ENCODE results near the gene TOX4. TPM values are rescaled to one million over a fixed set of nuclear protein-coding genes. Genes with fewer than 3 reads are reported as not detected.

TOX4 gene
- total and polyA plus RNA-seq, 2 donors (not counting 1 experiment from before 2014, with no cell fraction given): 33.6 to 74.1 TPM

DNA sequence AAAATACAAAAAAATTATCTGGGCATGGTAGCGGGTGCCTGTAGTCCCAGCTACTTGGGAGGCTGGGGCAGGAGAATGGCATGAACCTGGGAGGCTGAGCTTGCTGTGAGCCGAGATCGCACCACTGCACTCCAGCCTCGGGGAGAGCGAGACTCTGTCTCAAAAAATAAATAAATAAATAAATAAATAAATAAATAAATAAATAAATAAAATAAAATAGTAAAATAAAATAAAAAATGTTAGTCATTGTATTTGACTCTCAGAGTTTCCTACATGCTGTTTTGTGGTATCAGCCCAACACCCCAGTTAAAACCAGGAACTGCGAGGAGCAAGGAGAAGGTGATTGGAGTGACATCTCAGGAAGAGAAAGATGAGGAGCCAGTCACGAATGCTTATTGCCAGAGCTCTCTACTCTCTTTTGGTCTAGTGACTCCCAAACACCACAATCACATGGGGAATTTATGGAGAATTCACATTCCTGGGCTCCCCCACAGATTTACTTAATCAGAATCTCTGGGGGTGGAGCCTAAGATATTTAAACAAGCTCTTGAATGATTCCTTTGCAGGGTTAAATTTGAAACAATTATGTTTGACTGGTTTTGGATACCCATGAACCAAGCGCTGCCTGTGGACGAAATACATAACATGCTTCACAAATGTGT, 64.5 kb downstream of the TOX4 start:
- no peak overlapping the region for H3K9ac ChIP-seq (ENCODE audit: low read length)
- TF ChIP-seq, protein P1, sequence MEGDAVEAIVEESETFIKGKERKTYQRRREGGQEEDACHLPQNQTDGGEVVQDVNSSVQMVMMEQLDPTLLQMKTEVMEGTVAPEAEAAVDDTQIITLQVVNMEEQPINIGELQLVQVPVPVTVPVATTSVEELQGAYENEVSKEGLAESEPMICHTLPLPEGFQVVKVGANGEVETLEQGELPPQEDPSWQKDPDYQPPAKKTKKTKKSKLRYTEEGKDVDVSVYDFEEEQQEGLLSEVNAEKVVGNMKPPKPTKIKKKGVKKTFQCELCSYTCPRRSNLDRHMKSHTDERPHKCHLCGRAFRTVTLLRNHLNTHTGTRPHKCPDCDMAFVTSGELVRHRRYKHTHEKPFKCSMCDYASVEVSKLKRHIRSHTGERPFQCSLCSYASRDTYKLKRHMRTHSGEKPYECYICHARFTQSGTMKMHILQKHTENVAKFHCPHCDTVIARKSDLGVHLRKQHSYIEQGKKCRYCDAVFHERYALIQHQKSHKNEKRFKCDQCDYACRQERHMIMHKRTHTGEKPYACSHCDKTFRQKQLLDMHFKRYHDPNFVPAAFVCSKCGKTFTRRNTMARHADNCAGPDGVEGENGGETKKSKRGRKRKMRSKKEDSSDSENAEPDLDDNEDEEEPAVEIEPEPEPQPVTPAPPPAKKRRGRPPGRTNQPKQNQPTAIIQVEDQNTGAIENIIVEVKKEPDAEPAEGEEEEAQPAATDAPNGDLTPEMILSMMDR (IDR thresholded peaks at IDR 0.05): no peak
- TF ChIP-seq EZH2 (IDR thresholded peaks at IDR 0.05; ENCODE audit: borderline replicate concordance, insufficient read depth, low read depth, low read length, poor library complexity, severe bottlenecking): no peak
- H3K4me3 ChIP-seq (ENCODE audit: control extremely low read depth in 1 of 5, extremely low read depth in 1 of 5, insufficient read depth in 1 of 5, low read depth in 2 of 5, low read length in 4 of 5): no peak overlapping the region
- DNase-seq (no peak), ATAC-seq (ENCODE audit: low read depth) (no peak)
- no peaks in the 10 kb centered on the region for H3K79me2 ChIP-seq (ENCODE audit: control insufficient read depth, insufficient read depth, low read length)
- H3K9me3 ChIP-seq (ENCODE audit: control extremely low read depth in 1 of 3, control insufficient read depth in 2 of 3, insufficient read depth in 1 of 3, low read length in 2 of 3): no peaks in the 10 kb centered on the region
- no peak overlapping the region for H3K4me3 Mint-ChIP-seq
- peaks cover 7% of the 10 kb centered on the region for H3K4me1 Mint-ChIP-seq
- ChIA-PET POLR2A (no interaction called here), CTCF (no interaction called here)
- H2AFZ ChIP-seq (ENCODE audit: insufficient read depth, low read depth, low read length, poor library complexity, severe bottlenecking): no peak overlapping the region
- H3K9me3 Mint-ChIP-seq (ENCODE audit: insufficient read depth): no peaks in the 10 kb centered on the region
- no peak overlapping the region for H3K27ac ChIP-seq (ENCODE audit: low read length in 2 of 2)
- H3K27me3 Mint-ChIP-seq: peaks cover 47% of the 10 kb centered on the region
- intact Hi-C loops (cut with micrococcal nuclease): no loop called here
- no peak overlapping the region for H3K27ac Mint-ChIP-seq
- H3K4me1 ChIP-seq (ENCODE audit: control insufficient read depth in 2 of 2, insufficient read depth in 2 of 2, low read length in 2 of 2): peaks cover 4 to 6% of the 10 kb centered on the region in 2 donors
- no peaks in the 10 kb centered on the region for H3K36me3 ChIP-seq (replicated peaks in 1 of 2; ENCODE audit: control extremely low read depth in 1 of 2, control insufficient read depth in 1 of 2, extremely low read depth in 1 of 2, insufficient read depth in 2 of 2, low read length in 1 of 2)
- H4K20me1 ChIP-seq (ENCODE audit: control insufficient read depth, insufficient read depth, low read length, poor library complexity, severe bottlenecking): no peaks in the 10 kb centered on the region
- H3K4me2 ChIP-seq (replicated peaks; ENCODE audit: low read depth, low read length, poor library complexity, severe bottlenecking): no peak overlapping the region
- H3K27me3 ChIP-seq (replicated peaks in 1 of 4; ENCODE audit: control extremely low read depth in 1 of 4, control insufficient read depth in 3 of 4, insufficient read depth in 4 of 4, low read length in 3 of 4): peaks cover 0 to 25% (median 17%) of the 10 kb centered on the region in 4 experiments
- 90% methylated on average over 3 of the region's 9 CpGs for WGBS (ENCODE audit: insufficient coverage)

DNA sequence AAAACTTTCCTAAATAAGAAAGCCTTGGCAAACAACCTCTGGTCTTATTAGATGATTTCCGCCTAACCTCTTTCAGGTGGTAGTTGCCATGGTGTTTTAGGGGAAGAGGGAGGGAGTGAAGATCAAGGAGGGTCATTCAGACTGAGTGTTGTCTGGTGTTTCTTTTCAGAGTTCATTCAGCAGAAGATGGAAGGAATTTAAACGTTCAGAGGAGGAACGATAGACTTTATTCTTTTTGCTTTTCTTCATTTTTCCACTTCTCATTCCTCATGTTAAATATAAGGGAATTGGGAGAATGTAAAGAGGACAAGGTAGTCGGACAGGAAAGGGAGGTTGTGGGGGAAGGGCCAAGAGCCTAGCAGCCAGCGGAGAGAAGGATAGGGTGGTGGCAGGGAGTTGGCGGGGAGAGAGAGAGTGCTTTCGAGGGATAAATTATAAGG, 66.5 kb downstream of the TOX4 start:
- Histone ChIP-seq H3K79me2 (ENCODE audit: control insufficient read depth, insufficient read depth, low read length) (no peaks in the 10 kb centered on the region), H3K4me1 (ENCODE audit: control insufficient read depth in 2 of 2, insufficient read depth in 2 of 2, low read length in 2 of 2) (no peaks in the 10 kb centered on the region), H3K4me2 (replicated peaks; ENCODE audit: low read depth, low read length, poor library complexity, severe bottlenecking) (no peak overlapping the region), H3K36me3 (replicated peaks in 1 of 2; ENCODE audit: control extremely low read depth in 1 of 2, control insufficient read depth in 1 of 2, extremely low read depth in 1 of 2, insufficient read depth in 2 of 2, low read length in 1 of 2) (no peaks in the 10 kb centered on the region), H3K9me3 (ENCODE audit: control extremely low read depth in 1 of 3, control insufficient read depth in 2 of 3, insufficient read depth in 1 of 3, low read length in 2 of 3) (no peaks in the 10 kb centered on the region), H2AFZ (ENCODE audit: insufficient read depth, low read depth, low read length, poor library complexity, severe bottlenecking) (no peak overlapping the region), H3K4me3 (ENCODE audit: control extremely low read depth in 1 of 5, extremely low read depth in 1 of 5, insufficient read depth in 1 of 5, low read depth in 2 of 5, low read length in 4 of 5) (no peak overlapping the region), H3K27me3 (replicated peaks in 1 of 4; ENCODE audit: control extremely low read depth in 1 of 4, control insufficient read depth in 3 of 4, insufficient read depth in 4 of 4, low read length in 3 of 4) (peaks cover 0 to 9% (median 6%) of the 10 kb centered on the region in 4 experiments), H4K20me1 (ENCODE audit: control insufficient read depth, insufficient read depth, low read length, poor library complexity, severe bottlenecking) (no peaks in the 10 kb centered on the region), H3K27ac (ENCODE audit: low read length in 2 of 2) (no peak overlapping the region), H3K9ac (ENCODE audit: low read length) (no peak overlapping the region)
- 90% methylated on average over 4 of the region's 7 CpGs for WGBS (ENCODE audit: insufficient coverage)
- TF ChIP-seq, protein P1 (IDR thresholded peaks at IDR 0.05): no peak
- no peak for TF ChIP-seq EZH2 (IDR thresholded peaks at IDR 0.05; ENCODE audit: borderline replicate concordance, insufficient read depth, low read depth, low read length, poor library complexity, severe bottlenecking)
- no peak for DNase-seq
- ATAC-seq (ENCODE audit: low read depth): no peak
- H3K4me3 Mint-ChIP-seq: no peak overlapping the region
- no peaks in the 10 kb centered on the region for H3K9me3 Mint-ChIP-seq (ENCODE audit: insufficient read depth)
- H3K27me3 Mint-ChIP-seq: peaks cover 30% of the 10 kb centered on the region
- H3K4me1 Mint-ChIP-seq: no peaks in the 10 kb centered on the region
- intact Hi-C loops (cut with micrococcal nuclease): no loop called here
- H3K27ac Mint-ChIP-seq: no peak overlapping the region
- ChIA-PET POLR2A (no interaction called here), CTCF (interaction anchor here (1.1 kb wide), 1 partner anchor 45 kb away, joined by 3 read pairs; no protein-coding TSS in a partner anchor)
